ENCODE data around the gene TIMM10B.

Gene TIMM10B

GRCh38 chr11:6529266-6529665 lies 48.0 kb downstream of the TIMM10B start:
- H3K4me2 ChIP-seq (ENCODE audit: low read length): no peak overlapping the region
- no peaks in the 10 kb centered on the region for H4K20me1 ChIP-seq (ENCODE audit: insufficient read depth, low read length)
- no peak overlapping the region for H3K4me3 ChIP-seq (ENCODE audit: low read depth, low read length, poor library complexity, severe bottlenecking)
- H3K27me3 ChIP-seq (ENCODE audit: insufficient read depth, low read length): no peaks in the 10 kb centered on the region
- H3K9me2 ChIP-seq (ENCODE audit: low read depth, low read length): no peaks in the 10 kb centered on the region
- H3K36me3 ChIP-seq (ENCODE audit: insufficient read depth, low read length): peaks cover 5% of the 10 kb centered on the region; the same call in 1 of the 2 replicates
- H3K27ac ChIP-seq (ENCODE audit: low read depth, low read length, poor library complexity, severe bottlenecking): no peak overlapping the region
- no peaks in the 10 kb centered on the region for H3K9me3 ChIP-seq (ENCODE audit: low read length)
- no peak overlapping the region for H2AFZ ChIP-seq (ENCODE audit: low read length)
- H3K9ac ChIP-seq (ENCODE audit: low read length): no peak overlapping the region
- H3K79me2 ChIP-seq (ENCODE audit: insufficient read depth, low read length): no peaks in the 10 kb centered on the region
- no peak for TF ChIP-seq CTCF (IDR thresholded peaks at IDR 0.05; ENCODE audit: low read length)
- TF ChIP-seq EZH2 (IDR thresholded peaks at IDR 0.05; ENCODE audit: borderline replicate concordance, low read length): no peak
- no peaks in the 10 kb centered on the region for H3F3A ChIP-seq (ENCODE audit: insufficient read depth, low read length)
- no peaks in the 10 kb centered on the region for H3K4me1 ChIP-seq (ENCODE audit: insufficient read depth, low read length, severe bottlenecking)

DNA sequence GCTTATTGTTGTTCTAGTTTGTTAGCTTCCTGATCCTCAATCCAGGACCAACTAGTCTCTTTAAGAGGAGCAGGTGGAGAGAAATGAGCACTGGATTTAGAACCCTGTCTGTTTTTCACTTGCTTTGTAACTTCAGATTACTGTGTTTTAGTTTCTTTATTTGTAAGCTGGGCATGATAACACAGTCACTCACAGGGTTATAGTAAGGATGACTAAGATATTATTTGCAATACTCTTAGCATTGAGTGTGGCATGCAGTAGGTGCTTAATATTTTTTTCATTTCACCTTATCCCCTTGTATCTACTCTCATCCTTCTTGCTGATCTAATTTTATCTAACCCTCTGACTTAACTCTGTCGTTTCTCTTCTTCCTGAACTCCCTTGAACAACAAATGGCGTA lies 49.5 kb downstream of the TIMM10B start:
- peaks cover 9% of the 10 kb centered on the region; the same call in 1 of the 2 replicates for H3K36me3 ChIP-seq (ENCODE audit: insufficient read depth, low read length)
- H3K79me2 ChIP-seq (ENCODE audit: insufficient read depth, low read length): no peaks in the 10 kb centered on the region
- H3K4me3 ChIP-seq (ENCODE audit: low read depth, low read length, poor library complexity, severe bottlenecking): no peak overlapping the region
- no peaks in the 10 kb centered on the region for H3K4me1 ChIP-seq (ENCODE audit: insufficient read depth, low read length, severe bottlenecking)
- H3K27me3 ChIP-seq (ENCODE audit: insufficient read depth, low read length): no peaks in the 10 kb centered on the region
- no peak overlapping the region for H2AFZ ChIP-seq (ENCODE audit: low read length)
- no peaks in the 10 kb centered on the region for H3K9me2 ChIP-seq (ENCODE audit: low read depth, low read length)
- no peak overlapping the region for H3K4me2 ChIP-seq (ENCODE audit: low read length)
- H3K9me3 ChIP-seq (ENCODE audit: low read length): no peaks in the 10 kb centered on the region
- TF ChIP-seq EZH2 (IDR thresholded peaks at IDR 0.05; ENCODE audit: borderline replicate concordance, low read length) (no peak), CTCF (IDR thresholded peaks at IDR 0.05; ENCODE audit: low read length) (no peak)
- no peak overlapping the region for H3K27ac ChIP-seq (ENCODE audit: low read depth, low read length, poor library complexity, severe bottlenecking)
- H3K9ac ChIP-seq (ENCODE audit: low read length): no peak overlapping the region
- H4K20me1 ChIP-seq (ENCODE audit: insufficient read depth, low read length): no peaks in the 10 kb centered on the region
- no peaks in the 10 kb centered on the region for H3F3A ChIP-seq (ENCODE audit: insufficient read depth, low read length)

- no peak overlapping the region for H2AFZ ChIP-seq (ENCODE audit: low read length)
- H3K4me2 ChIP-seq (ENCODE audit: low read length): no peak overlapping the region
- H3K9me2 ChIP-seq (ENCODE audit: low read depth, low read length): no peaks in the 10 kb centered on the region
- peaks cover 9% of the 10 kb centered on the region; the same call in 1 of the 2 replicates for H3K36me3 ChIP-seq (ENCODE audit: insufficient read depth, low read length)
- peak; percentile 90 for TF ChIP-seq CTCF (IDR thresholded peaks at IDR 0.05; ENCODE audit: low read length)
- no peak for TF ChIP-seq EZH2 (IDR thresholded peaks at IDR 0.05; ENCODE audit: borderline replicate concordance, low read length)
- H3K9me3 ChIP-seq (ENCODE audit: low read length): no peaks in the 10 kb centered on the region
- H3K4me3 ChIP-seq (ENCODE audit: low read depth, low read length, poor library complexity, severe bottlenecking): no peak overlapping the region
- H3K27ac ChIP-seq (ENCODE audit: low read depth, low read length, poor library complexity, severe bottlenecking): no peak overlapping the region
- no peaks in the 10 kb centered on the region for H3F3A ChIP-seq (ENCODE audit: insufficient read depth, low read length)
- H3K79me2 ChIP-seq (ENCODE audit: insufficient read depth, low read length): no peaks in the 10 kb centered on the region
- no peak overlapping the region for H3K9ac ChIP-seq (ENCODE audit: low read length)
- H4K20me1 ChIP-seq (ENCODE audit: insufficient read depth, low read length): no peaks in the 10 kb centered on the region
- H3K27me3 ChIP-seq (ENCODE audit: insufficient read depth, low read length): no peaks in the 10 kb centered on the region
- no peaks in the 10 kb centered on the region for H3K4me1 ChIP-seq (ENCODE audit: insufficient read depth, low read length, severe bottlenecking)
Observed at GRCh38 chr11:6531267-6531752, 50.0 kb downstream of the TIMM10B start.
